ENCODE results near the gene PSORS1C2. TPM values are rescaled to one million over a fixed set of nuclear protein-coding genes. Genes with fewer than 3 reads are reported as not detected.

The PSORS1C2 gene
- total RNA-seq, 1 donor from 2014 or later, result not detected

DNA sequence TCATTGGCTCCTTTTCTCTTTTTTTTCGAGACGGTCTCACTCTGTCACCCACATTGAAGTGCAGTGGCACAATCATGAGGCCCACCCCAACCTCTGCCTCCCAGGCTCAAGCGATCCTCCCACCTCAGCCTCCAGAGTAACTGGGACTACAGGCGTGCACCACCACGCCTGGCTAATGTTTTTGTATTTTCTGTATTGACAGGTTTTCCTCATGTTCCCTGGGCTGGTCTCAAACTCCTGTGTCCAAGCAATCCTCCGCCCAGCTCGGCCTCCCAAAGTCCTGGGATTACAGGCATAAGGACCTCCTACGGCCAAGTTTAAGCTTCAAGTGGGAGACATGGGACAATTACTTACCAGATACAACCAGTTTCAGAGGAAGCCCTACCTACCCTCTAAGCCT is 41.0 kb upstream of the PSORS1C2 start:
- Histone ChIP-seq H3K27me3 (ENCODE audit: low read depth) (no peaks in the 10 kb centered on the region), H3K4me1 (peaks cover 10% of the 10 kb centered on the region), H3K4me3 (peak overlapping the region; percentile 58), H3K27ac (no peak overlapping the region), H3K36me3 (peaks cover 5% of the 10 kb centered on the region), H3K9me3 (no peaks in the 10 kb centered on the region)
- no peak for ATAC-seq
- intact Hi-C loops (cut with DNase I), result no loop called here
- TF ChIP-seq, protein P1, sequence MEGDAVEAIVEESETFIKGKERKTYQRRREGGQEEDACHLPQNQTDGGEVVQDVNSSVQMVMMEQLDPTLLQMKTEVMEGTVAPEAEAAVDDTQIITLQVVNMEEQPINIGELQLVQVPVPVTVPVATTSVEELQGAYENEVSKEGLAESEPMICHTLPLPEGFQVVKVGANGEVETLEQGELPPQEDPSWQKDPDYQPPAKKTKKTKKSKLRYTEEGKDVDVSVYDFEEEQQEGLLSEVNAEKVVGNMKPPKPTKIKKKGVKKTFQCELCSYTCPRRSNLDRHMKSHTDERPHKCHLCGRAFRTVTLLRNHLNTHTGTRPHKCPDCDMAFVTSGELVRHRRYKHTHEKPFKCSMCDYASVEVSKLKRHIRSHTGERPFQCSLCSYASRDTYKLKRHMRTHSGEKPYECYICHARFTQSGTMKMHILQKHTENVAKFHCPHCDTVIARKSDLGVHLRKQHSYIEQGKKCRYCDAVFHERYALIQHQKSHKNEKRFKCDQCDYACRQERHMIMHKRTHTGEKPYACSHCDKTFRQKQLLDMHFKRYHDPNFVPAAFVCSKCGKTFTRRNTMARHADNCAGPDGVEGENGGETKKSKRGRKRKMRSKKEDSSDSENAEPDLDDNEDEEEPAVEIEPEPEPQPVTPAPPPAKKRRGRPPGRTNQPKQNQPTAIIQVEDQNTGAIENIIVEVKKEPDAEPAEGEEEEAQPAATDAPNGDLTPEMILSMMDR (IDR thresholded peaks at IDR 0.05), result no peak
- no peak for DNase-seq

DNA sequence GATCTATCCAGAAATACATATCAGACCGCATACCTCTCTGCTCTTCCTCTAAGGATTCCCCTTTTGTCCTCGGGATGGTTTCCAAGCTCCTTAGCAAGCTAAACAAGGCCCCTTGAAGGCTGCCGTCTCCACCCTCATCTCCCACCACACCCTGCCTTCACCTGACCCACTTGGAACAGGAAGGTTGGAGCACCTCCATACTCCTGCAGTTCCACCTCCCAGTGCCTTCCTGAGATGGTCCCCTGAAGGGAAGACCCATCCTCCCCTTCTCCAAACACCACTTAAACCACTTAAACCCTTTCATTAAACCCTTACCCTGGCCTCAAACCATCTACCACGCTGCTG is 40.1 kb upstream of the PSORS1C2 start:
- ATAC-seq (no peak), DNase-seq (no peak)
- peaks cover 5% of the 10 kb centered on the region for H3K36me3 ChIP-seq
- no peaks in the 10 kb centered on the region for H3K9me3 ChIP-seq
- H3K27ac ChIP-seq, result no peak overlapping the region
- no peaks in the 10 kb centered on the region for H3K27me3 ChIP-seq (ENCODE audit: low read depth)
- H3K4me3 ChIP-seq, result no peak overlapping the region
- H3K4me1 ChIP-seq, result peaks cover 10% of the 10 kb centered on the region
- intact Hi-C loops (cut with DNase I), result no loop called here
- TF ChIP-seq, protein P1 (IDR thresholded peaks at IDR 0.05), result no peak

DNA sequence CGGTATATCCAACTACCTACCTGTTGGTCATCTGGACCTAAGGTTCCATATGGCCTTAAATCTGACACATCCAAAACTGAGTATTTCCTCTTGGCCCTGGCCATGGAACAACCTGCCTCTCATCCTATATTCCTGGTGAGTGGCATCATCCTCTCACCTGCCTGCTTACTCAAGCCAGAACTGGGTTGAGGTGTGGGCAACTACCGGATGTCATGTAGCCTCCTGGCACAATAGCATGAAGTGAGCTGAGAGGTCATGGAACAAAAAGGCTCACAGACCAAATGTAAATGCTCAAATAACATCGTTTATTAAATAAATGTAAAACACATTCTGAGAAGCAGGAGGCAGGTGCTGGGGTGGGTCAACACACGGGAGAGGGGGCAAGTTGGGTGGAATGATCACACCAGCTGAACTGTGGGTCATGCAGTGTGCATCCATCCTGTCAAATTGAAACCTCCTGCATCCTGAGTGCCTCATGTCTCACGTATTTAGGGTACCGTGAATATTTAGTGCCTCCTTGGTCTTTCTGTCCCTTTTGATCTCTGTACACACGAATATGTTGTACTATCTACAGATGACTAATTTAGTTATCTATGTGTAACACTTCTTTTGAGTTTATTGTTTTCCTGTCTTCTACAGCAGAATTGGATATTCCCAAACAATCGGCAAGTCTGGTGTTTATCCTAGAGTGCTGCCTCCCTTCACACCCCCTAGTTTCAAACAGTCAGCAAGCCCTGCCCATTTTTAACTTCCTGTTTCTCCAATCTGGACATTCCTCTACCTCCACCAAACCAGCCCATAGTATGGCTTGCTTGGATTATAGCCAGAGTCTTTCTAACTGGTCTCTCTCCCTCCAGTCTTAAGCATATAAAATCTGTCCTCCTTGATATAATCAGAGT is 39.5 kb upstream of the PSORS1C2 start:
- DNase-seq, result no peak
- intact Hi-C loops (cut with DNase I), result no loop called here
- Histone ChIP-seq H3K4me3 (no peak overlapping the region), H3K27me3 (ENCODE audit: low read depth) (no peaks in the 10 kb centered on the region), H3K9me3 (no peaks in the 10 kb centered on the region), H3K4me1 (peaks cover 10% of the 10 kb centered on the region), H3K36me3 (peaks cover 5% of the 10 kb centered on the region), H3K27ac (no peak overlapping the region)
- TF ChIP-seq, protein P1 (IDR thresholded peaks at IDR 0.05), result no peak
- ATAC-seq, result no peak

DNA sequence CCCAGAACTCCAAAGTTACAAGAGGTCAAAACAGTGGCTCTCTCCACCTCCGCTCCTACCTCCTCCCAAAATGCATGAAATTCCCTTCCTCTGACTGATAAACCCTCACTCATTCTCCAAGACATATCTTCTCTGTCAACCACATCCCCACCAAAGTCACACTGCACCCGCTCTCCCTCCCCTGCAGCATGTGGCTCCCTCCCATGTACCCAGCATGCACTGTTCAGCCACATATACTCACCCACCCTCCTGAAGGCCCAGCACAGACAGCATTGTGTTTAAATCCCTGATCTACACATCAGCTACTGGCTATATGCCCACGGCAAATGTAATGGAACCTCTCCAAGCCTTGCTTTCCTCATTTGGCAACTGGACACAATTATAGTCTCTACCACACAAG is 37.1 kb upstream of the PSORS1C2 start:
- TF ChIP-seq, protein P1 (IDR thresholded peaks at IDR 0.05), result no peak
- peaks cover 5% of the 10 kb centered on the region for H3K36me3 ChIP-seq
- H3K27me3 ChIP-seq (ENCODE audit: low read depth), result no peaks in the 10 kb centered on the region
- no peaks in the 10 kb centered on the region for H3K9me3 ChIP-seq
- H3K4me1 ChIP-seq, result peaks cover 10% of the 10 kb centered on the region
- H3K27ac ChIP-seq, result no peak overlapping the region
- ATAC-seq (no peak), DNase-seq (no peak)
- no peak overlapping the region for H3K4me3 ChIP-seq
- intact Hi-C loops (cut with DNase I), result no loop called here

DNA sequence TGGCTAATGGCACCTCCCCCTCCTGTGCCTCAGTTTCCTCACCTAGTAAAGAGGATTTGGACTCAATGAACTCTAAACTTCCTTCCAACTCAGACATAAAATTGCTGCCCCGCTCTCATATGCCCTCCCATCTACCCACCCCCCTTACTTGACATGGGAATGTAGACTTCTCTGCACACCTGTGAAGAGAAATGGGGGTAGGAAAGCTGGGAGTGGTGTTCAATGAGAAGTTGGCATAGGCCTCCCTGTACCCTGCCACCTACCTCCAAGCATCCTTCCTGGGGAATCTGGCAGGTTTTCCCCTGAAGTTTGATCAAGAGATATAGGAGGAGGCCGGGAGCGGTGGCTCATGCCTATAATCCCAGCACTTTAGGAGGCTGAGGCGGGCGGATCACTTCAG is 35.5 kb upstream of the PSORS1C2 start:
- intact Hi-C loops (cut with DNase I), result no loop called here
- Histone ChIP-seq H3K36me3 (peaks cover 5% of the 10 kb centered on the region), H3K27me3 (ENCODE audit: low read depth) (no peaks in the 10 kb centered on the region), H3K4me1 (peaks cover 10% of the 10 kb centered on the region), H3K4me3 (no peak overlapping the region), H3K9me3 (no peaks in the 10 kb centered on the region), H3K27ac (no peak overlapping the region)
- DNase-seq (peak; percentile 1), ATAC-seq (no peak)
- TF ChIP-seq, protein P1 (IDR thresholded peaks at IDR 0.05), result no peak

Data from lower lobe of right lung (tissue), 2 donors.